Sciatic nerve (tissue), 2 donors: ENCODE results near the gene ATXN2. TPM values are rescaled to one million over a fixed set of nuclear protein-coding genes. Genes with fewer than 3 reads are reported as not detected.
"Not testable (repeated sequence)": the region's sequence is repeated elsewhere in the genome, so short reads cannot be mapped to it uniquely, and the experiment has no call there.

ENCODE experiments used
- ATAC-seq: fragments of 200-7000 bp; cut with Tn5 transposase; one replicate; pipeline ENCODE4 v1.9.1; 2020; ENCODE audit warnings: mild to moderate bottlenecking, moderate library complexity
- DNase-seq: peaks from one replicate; pipeline ENCODE4 v3.0.0-alpha.2; 2020; ENCODE audit warnings: low spot score
- intact Hi-C: fragments of 100-400 bp; cut with DNase I; formaldehyde crosslinking; loops from one replicate; pipeline ENCODE4 v1.14.2; 2022
- total RNA-seq: library from RNA; stranded (reverse); fragmentation: NEBNext Ultra II Directional; extraction: Animal tissue kit (Norgen Biotek cat#: 25700); gene quantifications from one replicate; pipeline ENCODE4 v1.2.1, GENCODE V29; 2021
- donor health status: DM: no; HTN: no; CAD: no.
- donor health status: DM: no; HTN: no; CAD: no.

Gene ATXN2
- total RNA-seq, 1 donor from 2014 or later = 105 TPM

- ATAC-seq, DNase-seq, intact Hi-C loops: not testable (repeated sequence)
Measured at GRCh38 chr12:111600986-111601385, 1.9 kb upstream of the ATXN2 start.

- no peak for ATAC-seq
- intact Hi-C loops = no loop called here
- no peak for DNase-seq
Measured at GRCh38 chr12:111600205-111600642, 1.1 kb upstream of the ATXN2 start.

- intact Hi-C loops = no loop called here
- DNase-seq = peak; percentile 94
- ATAC-seq = peak; percentile 95
Measured at GRCh38 chr12:111599453-111600204, 514 bp upstream of the ATXN2 start.

DNA sequence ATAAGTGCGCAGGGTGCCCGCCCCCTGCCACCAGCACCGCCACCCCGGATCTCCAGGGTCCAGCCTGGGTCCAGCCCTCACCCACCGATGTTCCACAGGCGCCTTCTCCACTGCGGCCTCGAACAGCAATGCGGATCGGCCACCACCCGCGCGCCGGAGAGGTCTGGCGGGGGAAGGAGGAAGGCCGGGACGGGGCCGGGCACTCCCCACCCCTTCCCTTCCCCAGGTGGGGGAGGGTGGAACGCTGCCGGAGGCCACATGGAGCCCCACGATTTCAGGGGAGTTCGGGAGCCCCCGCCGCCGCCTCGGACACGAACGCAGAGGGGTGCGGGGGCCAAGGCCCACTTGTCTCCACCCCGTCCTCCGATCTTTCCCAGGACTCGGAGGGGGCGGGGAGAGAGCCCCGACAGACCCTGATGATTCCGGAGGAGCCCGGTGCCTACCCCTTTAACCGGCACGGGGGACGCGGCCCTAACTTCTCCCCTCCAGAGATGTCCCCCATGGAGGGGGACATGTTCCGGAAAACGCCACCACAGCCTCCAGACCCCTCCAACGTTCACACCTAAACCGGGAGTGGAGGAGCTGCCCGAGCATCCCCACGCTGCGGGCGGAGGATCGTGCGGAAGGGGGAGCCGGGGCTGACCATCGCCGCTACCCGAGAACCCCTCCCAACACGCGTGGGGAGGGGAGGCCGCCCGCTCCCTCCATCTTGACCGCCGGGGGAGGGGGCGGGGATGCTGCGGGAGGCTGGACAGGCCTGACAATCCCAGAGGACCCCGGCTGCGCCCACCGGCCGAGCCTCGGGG lies 1.1 kb downstream of the ATXN2 start:
- DNase-seq (peak; percentile 77), ATAC-seq (peak; percentile 60)
- intact Hi-C loops = no loop called here

DNA sequence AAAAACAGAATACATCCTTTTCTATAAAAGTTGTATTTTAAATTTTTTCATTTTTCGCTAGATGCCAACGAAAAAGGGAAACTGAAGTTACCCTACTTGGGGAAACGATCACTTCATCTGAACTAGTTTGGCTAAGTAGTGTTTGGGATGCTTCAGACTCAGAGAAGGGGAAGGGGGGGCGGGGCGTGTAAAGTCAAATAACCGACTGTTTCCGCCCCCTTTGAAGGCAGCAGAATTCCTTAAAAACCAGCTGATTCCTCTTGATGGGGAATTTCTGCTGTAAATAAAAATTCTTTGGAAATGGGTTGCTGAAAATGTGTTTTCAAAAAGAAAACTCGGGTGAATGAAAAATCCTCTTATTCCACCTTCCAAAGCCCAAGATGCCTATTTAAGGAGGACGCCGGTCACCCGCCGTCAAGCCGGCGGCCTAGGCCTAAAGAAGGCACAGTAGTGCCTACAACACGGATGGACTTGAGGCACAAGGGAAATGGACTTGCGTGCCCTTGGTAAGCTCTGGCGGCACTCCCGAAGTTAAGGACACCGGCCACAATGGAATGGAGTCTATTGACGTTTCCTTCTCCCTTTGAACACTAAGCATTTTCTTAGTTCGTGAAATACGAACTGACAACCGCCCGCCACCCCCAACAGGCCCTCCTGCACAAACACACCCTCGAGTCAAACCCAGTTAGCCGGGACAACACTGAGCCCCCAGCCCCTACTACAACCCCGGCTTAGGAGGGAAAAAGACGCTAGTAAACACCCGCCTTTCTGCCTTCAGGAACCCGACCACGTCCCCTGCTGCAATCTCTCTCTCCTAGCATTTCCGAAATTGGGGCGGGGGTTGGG lies 1.9 kb downstream of the ATXN2 start:
- peak; percentile 35 for ATAC-seq
- intact Hi-C loops = no loop called here
- DNase-seq = peak; percentile 65

GRCh38 chr12:111595341-111595835 lies 3.7 kb downstream of the ATXN2 start:
- ATAC-seq, DNase-seq, intact Hi-C loops: not testable (repeated sequence)

- DNase-seq, intact Hi-C loops, ATAC-seq: not testable (repeated sequence)
Measured at GRCh38 chr12:111591399-111592010, 7.6 kb downstream of the ATXN2 start.

DNA sequence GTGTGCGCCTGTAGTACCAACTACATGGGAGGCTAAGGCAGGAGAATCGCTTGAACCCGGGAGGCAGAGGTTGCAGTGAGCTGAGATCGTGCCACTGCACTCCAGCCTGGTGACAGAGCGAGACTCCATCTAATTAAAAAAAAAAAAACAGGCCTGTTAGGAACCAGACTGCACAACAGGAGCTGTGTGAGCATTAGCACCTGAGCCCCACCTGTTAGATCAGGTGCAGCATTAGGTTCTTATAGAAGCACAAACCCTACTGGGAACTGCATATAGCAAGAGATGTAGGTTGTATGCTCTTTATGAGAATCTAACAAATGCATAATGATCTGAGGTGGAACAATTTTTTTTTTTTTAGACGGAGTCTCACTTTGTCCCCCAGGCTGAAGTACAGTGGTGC lies 8.6 kb downstream of the ATXN2 start:
- intact Hi-C loops = no loop called here
- no peak for DNase-seq
- ATAC-seq = no peak

DNA sequence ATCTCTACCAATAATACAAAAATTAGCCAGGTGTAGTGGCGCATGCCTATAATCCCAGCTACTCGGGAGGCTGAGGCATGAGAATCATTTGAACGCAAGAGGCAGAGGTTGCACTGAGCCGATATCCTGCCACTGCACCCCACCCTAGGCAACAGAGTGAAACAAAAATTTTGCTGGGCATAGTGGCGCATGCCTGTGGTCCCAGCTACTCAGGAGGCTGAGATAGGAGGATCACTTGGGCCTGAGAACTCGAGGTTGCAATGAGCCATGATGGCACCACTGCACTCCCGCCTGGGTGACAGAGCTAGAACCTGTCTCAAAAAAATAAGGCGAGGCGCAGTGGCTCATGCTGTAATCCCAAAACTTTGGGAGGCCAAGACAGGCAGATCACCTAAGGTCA lies 9.5 kb downstream of the ATXN2 start:
- intact Hi-C loops = no loop called here
- ATAC-seq (no peak), DNase-seq (no peak)

DNA sequence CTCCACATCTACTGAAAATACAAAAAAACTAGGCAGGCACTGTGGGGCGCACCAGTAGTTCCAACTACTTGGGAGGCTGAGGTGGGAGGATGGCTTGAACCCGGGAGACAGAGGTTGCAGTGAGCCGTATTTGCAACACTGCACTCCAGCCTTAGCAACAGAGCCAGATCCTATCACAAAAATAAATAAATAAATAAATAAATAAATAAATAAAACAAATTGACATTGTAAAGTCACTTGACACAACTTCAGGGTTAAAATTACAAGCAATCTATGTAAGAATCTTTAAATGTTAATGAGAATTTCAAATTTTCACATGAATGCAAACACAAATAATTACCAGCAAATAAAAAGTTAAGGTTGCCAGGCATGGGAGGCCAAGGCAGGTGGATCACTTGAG lies 11.1 kb downstream of the ATXN2 start:
- intact Hi-C loops = no loop called here
- DNase-seq (no peak), ATAC-seq (no peak)

GRCh38 chr12:111586986-111587385 lies 12.1 kb downstream of the ATXN2 start:
- ATAC-seq (no peak), DNase-seq (no peak)
- intact Hi-C loops = no loop called here

DNA sequence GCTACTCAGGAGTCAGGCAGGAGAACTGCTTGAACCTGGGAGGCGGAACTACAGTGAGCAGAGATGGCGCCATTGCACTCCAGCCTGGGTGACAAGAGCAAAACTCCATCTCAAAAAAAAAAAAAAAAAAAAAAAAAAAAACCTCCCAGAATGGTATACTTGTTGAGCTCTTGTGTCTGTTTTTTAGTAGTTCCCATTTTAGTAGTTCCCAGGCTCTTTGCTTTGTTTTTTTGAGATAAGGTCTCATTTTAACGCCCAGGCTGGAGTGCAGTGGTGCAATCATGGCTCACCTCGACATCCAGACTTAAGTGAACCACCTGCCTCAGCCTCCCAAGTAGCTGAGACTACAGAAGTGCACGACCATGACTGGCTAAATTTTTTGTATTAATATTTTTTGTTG lies 13.4 kb downstream of the ATXN2 start:
- ATAC-seq = no peak
- intact Hi-C loops = no loop called here
- DNase-seq = no peak

DNA sequence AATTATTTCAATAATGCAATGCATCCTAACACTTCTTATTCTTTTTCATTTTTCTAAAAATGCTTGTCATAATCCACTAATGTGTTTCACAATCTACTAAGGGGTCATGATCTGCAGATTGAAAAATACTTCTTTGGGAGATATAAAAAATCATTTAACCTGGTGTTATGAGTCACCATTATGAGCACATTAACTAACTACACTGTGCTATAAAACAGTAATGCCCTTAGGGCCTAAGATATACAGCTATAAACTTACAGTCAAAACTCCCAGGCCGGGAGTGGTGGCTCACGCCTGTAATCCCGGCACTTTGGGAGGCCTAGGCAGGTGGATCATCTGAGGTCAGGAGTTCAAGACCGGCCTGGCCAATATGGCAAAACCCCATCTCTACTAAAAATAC lies 14.2 kb downstream of the ATXN2 start:
- intact Hi-C loops = no loop called here
- DNase-seq (no peak), ATAC-seq (peak; percentile 50)

DNA sequence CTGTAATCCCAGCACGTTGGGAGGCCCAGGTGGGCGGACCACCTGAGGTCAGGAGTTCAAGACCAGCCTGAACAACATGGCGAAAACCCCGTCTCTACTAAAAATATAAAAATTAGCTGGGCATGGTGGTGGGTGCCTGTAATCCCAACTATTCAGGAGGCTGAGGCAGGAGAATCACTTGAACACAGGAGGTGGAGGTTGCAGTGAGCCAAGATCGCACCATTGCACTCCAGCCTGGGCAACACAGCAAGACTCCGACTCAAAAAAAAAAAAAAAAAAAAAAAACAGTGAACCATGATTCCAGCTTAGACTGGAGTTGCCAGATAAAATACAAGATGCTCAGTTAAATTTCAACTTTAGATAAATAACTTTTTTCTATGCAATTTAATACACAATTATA lies 15.6 kb downstream of the ATXN2 start:
- DNase-seq, intact Hi-C loops, ATAC-seq: not testable (repeated sequence)

- intact Hi-C loops = no loop called here
- DNase-seq (no peak), ATAC-seq (no peak)
Measured at GRCh38 chr12:111582133-111582747, 16.9 kb downstream of the ATXN2 start.

DNA sequence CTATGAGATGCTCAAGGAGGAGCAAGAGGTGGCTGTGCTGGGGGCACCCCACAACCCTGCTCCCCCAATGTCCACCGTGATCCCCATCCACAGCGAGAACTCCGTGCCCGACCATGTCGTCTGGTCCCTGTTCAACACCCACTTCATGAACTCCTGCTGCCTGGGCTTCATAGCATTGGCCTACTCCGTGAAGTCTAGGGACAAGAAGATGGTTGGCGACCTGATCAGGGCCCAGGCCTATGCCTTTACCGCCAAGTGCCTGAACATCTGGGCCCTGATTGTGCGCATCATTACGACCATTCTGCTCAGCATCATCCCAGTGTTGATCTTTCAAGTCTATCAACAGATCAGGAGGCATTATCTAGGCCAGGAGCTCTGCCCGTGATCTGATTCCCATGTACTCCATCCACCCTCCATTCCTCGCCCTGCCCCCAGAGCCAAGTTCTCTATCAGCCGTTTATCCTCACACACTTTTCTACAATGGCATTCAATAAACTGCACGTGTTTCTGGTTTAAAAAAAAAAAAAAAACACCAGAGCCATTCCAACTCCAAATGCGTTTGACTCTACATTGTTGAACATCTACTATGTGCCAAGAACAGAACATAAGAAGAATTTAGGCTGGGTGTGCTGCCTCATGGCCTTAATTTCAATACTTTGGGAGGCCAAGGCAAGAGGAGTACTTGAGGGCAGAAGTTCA lies 17.5 kb downstream of the ATXN2 start:
- intact Hi-C loops = no loop called here
- DNase-seq (no peak), ATAC-seq (no peak)

DNA sequence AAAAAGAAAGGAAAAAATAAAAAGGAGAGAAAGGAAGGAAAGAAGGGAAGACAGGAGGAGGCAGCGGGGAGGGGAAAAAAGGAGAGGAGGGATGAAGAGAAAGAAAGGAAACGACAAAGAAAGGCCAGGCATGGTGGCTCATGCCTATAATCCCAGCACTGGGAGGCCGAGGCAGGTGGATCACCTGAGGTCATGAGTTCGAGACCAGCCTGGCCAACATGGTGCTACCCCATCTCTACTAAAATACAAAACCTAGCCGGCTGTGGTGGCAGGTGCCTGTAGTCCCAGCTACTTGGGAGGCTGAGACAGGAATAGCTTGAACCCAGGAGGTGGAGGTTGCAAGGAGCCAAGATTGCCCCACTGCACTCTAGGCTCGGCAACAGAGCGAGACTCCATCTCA lies 18.4 kb downstream of the ATXN2 start:
- intact Hi-C loops = no loop called here
- ATAC-seq (no peak), DNase-seq (no peak)

GRCh38 chr12:111580119-111580425 lies 19.0 kb downstream of the ATXN2 start:
- DNase-seq = no peak
- intact Hi-C loops = no loop called here
- ATAC-seq = no peak
